Mesenchymal stem cell (in vitro differentiated cells and primary cell): ENCODE results near the gene SNAPC4.

Source experiments
- DNase-seq: peaks from one replicate; pipeline ENCODE4 v3.0.0-alpha.2; 2013
- H2AFZ ChIP-seq: one replicate; pipeline ENCODE4 v1.6.1; 2013; ENCODE audit warnings: low read depth, mild to moderate bottlenecking, control low read depth, inconsistent platforms, low read length, moderate library complexity
- H2AK5ac ChIP-seq: 2 replicates; pipeline ENCODE4 v1.6.1; 2013; ENCODE audit warnings: low read length, moderate library complexity, mild to moderate bottlenecking, inconsistent platforms; ENCODE audit not compliant: severe bottlenecking
- H2BK120ac ChIP-seq: one replicate; pipeline ENCODE4 v1.6.1; 2013; ENCODE audit warnings: low read depth, mild to moderate bottlenecking, inconsistent platforms, low read length, moderate library complexity
- H2BK12ac ChIP-seq, 2 experiments: one replicate each; pipeline ENCODE4 v1.6.1; 2013; ENCODE audit warnings: inconsistent platforms in 2 of 2, low read length in 2 of 2, mild to moderate bottlenecking in 2 of 2, moderate library complexity in 2 of 2, control low read depth in 1 of 2
- H2BK15ac ChIP-seq: one replicate; pipeline ENCODE4 v1.6.1; 2013; ENCODE audit warnings: mild to moderate bottlenecking, low read depth, inconsistent platforms; ENCODE audit not compliant: poor library complexity, severe bottlenecking
- H2BK5ac ChIP-seq: 2 replicates; pipeline ENCODE4 v1.6.1; 2013; ENCODE audit warnings: low read depth, mild to moderate bottlenecking, low read length, control low read depth, inconsistent platforms; ENCODE audit not compliant: poor library complexity, severe bottlenecking
- H3K14ac ChIP-seq, 2 experiments: one replicate each; pipeline ENCODE4 v1.6.1; 2013; ENCODE audit warnings: inconsistent platforms in 2 of 2, low read length in 2 of 2, control low read depth in 1 of 2, mild to moderate bottlenecking in 1 of 2, moderate library complexity in 1 of 2
- H3K18ac ChIP-seq, 2 experiments: one replicate each; pipeline ENCODE4 v1.6.1; 2013; ENCODE audit warnings: inconsistent platforms in 2 of 2, low read length in 2 of 2, control low read depth in 1 of 2, low read depth in 1 of 2, mild to moderate bottlenecking in 1 of 2
- H3K23ac ChIP-seq, 2 experiments: one replicate each; pipeline ENCODE4 v1.6.1; 2013; ENCODE audit warnings: inconsistent platforms in 2 of 2, low read length in 2 of 2, mild to moderate bottlenecking in 2 of 2, moderate library complexity in 2 of 2, control low read depth in 1 of 2
- H3K27ac ChIP-seq: 2 replicates; pipeline ENCODE4 v1.5.1; 2013; ENCODE audit warnings: mild to moderate bottlenecking, moderate library complexity, low read length, control low read depth, inconsistent platforms; ENCODE audit not compliant: poor library complexity, severe bottlenecking
- H3K27me3 ChIP-seq, 2 experiments: 2 replicates each; pipeline versions ENCODE4 v1.6.1 to v1.7.0; 2013; ENCODE audit warnings: low read length in 2 of 2, mild to moderate bottlenecking in 2 of 2, moderate library complexity in 2 of 2, control low read depth in 1 of 2, inconsistent platforms in 1 of 2; ENCODE audit not compliant: control insufficient read depth in 1 of 2, insufficient read depth in 1 of 2
- H3K36me3 ChIP-seq, 2 experiments: 2 replicates each; pipeline versions ENCODE4 v1.6.1 to v1.7.0; 2013; ENCODE audit warnings: low read length in 2 of 2, control low read depth in 1 of 2, inconsistent platforms in 1 of 2, low read depth in 1 of 2, mild to moderate bottlenecking in 1 of 2; ENCODE audit not compliant: insufficient read depth in 2 of 2, control insufficient read depth in 1 of 2
- H3K4ac ChIP-seq, 2 experiments: one replicate each; pipeline ENCODE4 v1.6.1; 2013; ENCODE audit warnings: inconsistent platforms in 2 of 2, low read length in 2 of 2, mild to moderate bottlenecking in 2 of 2, moderate library complexity in 2 of 2, control low read depth in 1 of 2, low read depth in 1 of 2
- H3K4me1 ChIP-seq: 2 replicates; pipeline ENCODE4 v1.6.1; 2013; ENCODE audit warnings: low read depth, low read length, control low read depth; ENCODE audit not compliant: control insufficient read depth, insufficient read depth
- H3K4me2 ChIP-seq: 2 replicates; pipeline ENCODE4 v1.6.1; 2013; ENCODE audit warnings: low read length, mild to moderate bottlenecking, inconsistent platforms; ENCODE audit not compliant: poor library complexity, severe bottlenecking
- H3K4me3 ChIP-seq, 2 experiments: 2 replicates each; pipeline versions ENCODE4 v1.5.1 to v1.7.0; 2013; ENCODE audit warnings: low read length in 2 of 2, mild to moderate bottlenecking in 2 of 2, control low read depth in 1 of 2, low read depth in 1 of 2; ENCODE audit not compliant: insufficient read depth in 1 of 2
- H3K79me1 ChIP-seq: replicated peaks from 2 replicates; pipeline ENCODE4 v1.6.1; 2013; ENCODE audit warnings: mild to moderate bottlenecking, control low read depth, low read length, inconsistent platforms; ENCODE audit not compliant: poor library complexity, severe bottlenecking
- H3K9ac ChIP-seq: 2 replicates; pipeline ENCODE4 v1.7.0; 2013; ENCODE audit warnings: mild to moderate bottlenecking, low read length, moderate library complexity
- H3K9me3 ChIP-seq: 2 replicates; pipeline ENCODE4 v1.7.0; 2013; ENCODE audit warnings: mild to moderate bottlenecking, low read length; ENCODE audit not compliant: control insufficient read depth
- H4K8ac ChIP-seq: one replicate; pipeline ENCODE4 v1.6.1; 2013; ENCODE audit warnings: inconsistent platforms, mild to moderate bottlenecking, low read length, moderate library complexity
- H4K91ac ChIP-seq: one replicate; pipeline ENCODE4 v1.6.1; 2013; ENCODE audit warnings: mild to moderate bottlenecking, low read length, inconsistent platforms
- WGBS: methylation state at CpG from one replicate; pipeline ENCODE4 v1.1.7; 2013; ENCODE audit warnings: mixed read lengths; 5-methylcytosine and 5-hydroxymethylcytosine counted together

The SNAPC4 gene

GRCh38 chr9:136357202-136357725, 42.7 kb downstream of the SNAPC4 start:
- Histone ChIP-seq H3K14ac (no peak overlapping the region), H2AK5ac (no peak overlapping the region), H2AFZ (no peak overlapping the region), H3K18ac (no peak overlapping the region), H2BK12ac (no peak overlapping the region), H4K8ac (no peak overlapping the region), H3K4me1 (peaks cover 53% of the 10 kb centered on the region), H2BK15ac (no peak overlapping the region), H3K23ac (no peak overlapping the region), H3K9me3 (no peaks in the 10 kb centered on the region), H4K91ac (no peak overlapping the region), H3K36me3 (peaks cover 21 to 74% of the 10 kb centered on the region in 2 experiments), H3K4me3 (no peak overlapping the region), H2BK5ac (no peak overlapping the region), H3K9ac (no peak overlapping the region), H2BK120ac (no peak overlapping the region), H3K4me2 (no peak overlapping the region), H3K27ac (no peak overlapping the region), H3K27me3 (no peaks in the 10 kb centered on the region), H3K79me1 (peaks cover 2% of the 10 kb centered on the region), H3K4ac (no peak overlapping the region)
- no peak for DNase-seq
- 92% methylated on average over 22 of the region's 22 CpGs for WGBS

- H3K27me3 ChIP-seq, result no peaks in the 10 kb centered on the region
- H4K8ac ChIP-seq, result no peak overlapping the region
- H3K4me3 ChIP-seq, result no peak overlapping the region
- 89% methylated on average over 54 of the region's 54 CpGs for WGBS
- H3K4me2 ChIP-seq, result no peak overlapping the region
- no peaks in the 10 kb centered on the region for H3K9me3 ChIP-seq
- no peak overlapping the region for H2BK120ac ChIP-seq
- no peak overlapping the region for H3K23ac ChIP-seq
- H3K14ac ChIP-seq, result no peak overlapping the region
- no peak for DNase-seq
- peaks cover 21 to 65% of the 10 kb centered on the region in 2 experiments for H3K36me3 ChIP-seq
- no peak overlapping the region for H2AFZ ChIP-seq
- peaks cover 47% of the 10 kb centered on the region for H3K4me1 ChIP-seq
- H3K27ac ChIP-seq, result no peak overlapping the region
- no peak overlapping the region for H2BK12ac ChIP-seq
- H2BK5ac ChIP-seq, result no peak overlapping the region
- no peak overlapping the region for H3K4ac ChIP-seq
- peak overlapping the region; percentile 15 for H2BK15ac ChIP-seq
- no peak overlapping the region for H3K18ac ChIP-seq
- no peak overlapping the region for H4K91ac ChIP-seq
- peak overlapping the region; percentile 8 for H2AK5ac ChIP-seq
- H3K79me1 ChIP-seq, result no peaks in the 10 kb centered on the region
- no peak overlapping the region for H3K9ac ChIP-seq
These were observed 44.1 kb downstream of the SNAPC4 start for GRCh38 chr9:136355616-136356557.

- Histone ChIP-seq H3K4me3 (no peak overlapping the region), H2AK5ac (peak overlapping the region; percentile 68), H3K27ac (no peak overlapping the region), H3K4ac (peak overlapping the region in 1 of 2 experiments; percentile 28), H3K18ac (peak overlapping the region in 1 of 2 experiments; percentile 48), H3K14ac (peak overlapping the region in 1 of 2 experiments; percentile 18), H3K4me2 (peak overlapping the region; percentile 18), H3K27me3 (no peaks in the 10 kb centered on the region), H2BK15ac (no peak overlapping the region), H3K23ac (no peak overlapping the region), H2BK5ac (no peak overlapping the region), H3K4me1 (peaks cover 43% of the 10 kb centered on the region), H3K9ac (no peak overlapping the region), H3K79me1 (no peaks in the 10 kb centered on the region), H3K9me3 (no peaks in the 10 kb centered on the region), H2AFZ (no peak overlapping the region), H2BK120ac (no peak overlapping the region), H4K8ac (peak overlapping the region; percentile 48), H4K91ac (no peak overlapping the region), H2BK12ac (peak overlapping the region in 1 of 2 experiments; percentile 15), H3K36me3 (peaks cover 21 to 69% of the 10 kb centered on the region in 2 experiments)
- 83% methylated on average over 14 of the region's 17 CpGs for WGBS
- DNase-seq, result no peak
These were observed 45.3 kb downstream of the SNAPC4 start for GRCh38 chr9:136354592-136355085.
